ENCODE results near the gene CACNA1H.

GRCh38 chr16:1126586-1126985, 26.3 kb upstream of the CACNA1H start:
- TF ChIP-seq CTCF (IDR thresholded peaks at IDR 0.05) (no peak), POLR2A (IDR thresholded peaks at IDR 0.05) (no peak)

Data from heart left ventricle (tissue), 13 donors.